Stimulated activated CD4-positive, alpha-beta T cell treated with anti-CD3 and anti-CD28 coated beads, Interleukin-2, amount 100 ng/mL, for 4 hours (primary cell): ENCODE measurements around the gene USP40.

Source experiments
- DNase-seq: peaks from one replicate; pipeline ENCODE4 v3.0.0-alpha.2; 2020; ENCODE audit warnings: low read depth

Gene USP40

GRCh38 chr2:233458826-233459225 lies 107.8 kb downstream of the USP40 start:
- no peak for DNase-seq

GRCh38 chr2:233458031-233458610 lies 108.5 kb downstream of the USP40 start:
- DNase-seq: no peak

DNA sequence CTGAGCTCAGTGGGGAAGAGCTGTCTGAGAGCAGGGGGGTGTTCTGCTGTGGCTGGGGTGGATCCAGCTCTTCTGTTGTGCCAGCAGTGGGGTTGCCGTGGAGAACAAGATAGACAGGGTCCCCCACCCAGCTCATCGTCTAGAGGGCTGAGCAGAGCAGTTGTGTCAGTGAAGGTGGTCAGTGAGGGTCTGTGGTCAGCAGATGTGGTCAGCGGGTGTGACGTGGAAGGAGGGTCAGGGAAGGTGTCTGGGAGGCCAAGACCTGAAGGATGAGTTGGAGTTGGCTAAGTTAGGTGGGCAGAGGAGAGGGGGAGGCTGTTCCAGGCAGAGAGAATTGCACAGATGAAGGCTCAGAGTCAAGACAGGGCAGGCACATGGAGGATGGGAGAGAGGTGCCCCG lies 109.2 kb downstream of the USP40 start:
- no peak for DNase-seq

DNA sequence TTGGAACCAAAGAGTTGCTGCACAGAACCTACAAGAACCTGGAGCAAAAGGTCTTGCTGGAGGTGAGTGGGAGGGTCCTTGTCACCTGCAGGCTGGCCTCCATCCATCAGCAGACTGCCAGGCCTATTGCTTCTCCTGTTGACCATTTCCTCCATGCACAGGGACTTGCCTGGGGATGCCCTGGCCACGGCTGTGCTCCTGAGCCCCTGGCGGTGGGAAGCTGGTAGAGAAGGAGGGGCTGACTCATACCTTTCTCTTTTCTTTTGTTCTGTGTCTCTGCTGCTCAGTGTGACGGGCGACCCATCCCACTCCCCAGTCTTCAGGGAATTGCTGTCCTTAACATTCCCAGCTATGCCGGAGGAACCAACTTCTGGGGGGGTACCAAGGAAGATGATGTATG lies 109.6 kb downstream of the USP40 start:
- DNase-seq: no peak

DNA sequence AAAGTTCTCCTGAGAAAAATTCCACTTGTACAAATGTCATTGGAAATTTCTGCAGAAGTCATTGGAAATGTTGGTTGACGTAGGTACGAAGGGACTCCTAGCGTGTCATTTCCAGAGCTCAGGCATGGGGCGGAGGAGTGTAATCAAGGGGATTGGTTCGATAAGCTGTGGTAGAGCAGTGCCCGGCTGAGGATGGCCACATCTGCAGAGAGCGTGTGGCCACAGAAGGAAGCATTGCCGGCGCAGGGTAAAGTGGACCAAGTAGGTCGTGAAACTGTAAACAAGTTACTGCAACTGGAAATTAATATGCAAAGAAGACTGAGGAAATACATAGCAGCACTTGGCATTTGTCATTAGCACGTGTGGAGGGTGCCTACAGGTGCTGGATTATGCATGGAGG lies 110.5 kb downstream of the USP40 start:
- no peak for DNase-seq

GRCh38 chr2:233455491-233455890 lies 111.1 kb downstream of the USP40 start:
- no peak for DNase-seq

DNA sequence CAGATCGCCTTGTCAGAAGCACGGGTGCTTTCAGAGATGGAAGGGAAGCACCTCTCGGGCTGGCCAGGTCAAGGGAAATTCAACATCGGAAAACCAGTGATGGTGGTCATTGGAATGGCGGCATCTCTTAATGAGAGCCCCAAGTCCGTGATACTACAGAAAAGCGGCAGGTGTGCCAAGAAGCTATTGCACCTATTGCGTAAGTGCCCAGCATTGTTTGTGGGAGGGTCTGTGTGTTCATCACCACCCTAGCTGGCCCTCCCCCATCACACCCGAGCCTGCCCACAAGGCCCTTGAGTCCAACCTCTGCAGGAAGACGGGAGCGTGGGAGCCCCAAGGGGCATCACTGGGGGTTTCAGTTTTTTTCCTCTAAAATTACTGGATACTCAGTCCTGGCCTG lies 111.6 kb downstream of the USP40 start:
- DNase-seq: no peak

DNA sequence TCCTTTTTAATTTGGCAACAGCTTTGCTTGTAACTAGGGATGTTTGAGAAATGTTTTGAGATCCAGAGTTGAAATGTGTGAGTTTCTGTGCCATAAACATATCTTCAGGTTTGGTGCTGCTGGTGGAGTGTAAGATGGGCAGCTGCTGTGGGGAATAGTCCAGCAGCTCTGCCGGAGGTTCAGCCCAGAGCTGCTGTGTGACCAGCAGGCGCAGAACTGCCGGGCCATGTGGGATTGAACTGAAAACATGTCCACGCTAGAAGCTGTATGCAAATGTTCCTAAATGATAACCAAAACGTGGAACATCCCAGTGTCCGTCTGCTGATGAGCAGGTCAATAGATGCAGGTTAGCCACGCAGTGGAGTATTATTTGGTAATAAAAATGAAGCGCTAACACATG lies 112.7 kb downstream of the USP40 start:
- DNase-seq: no peak

- no peak for DNase-seq
These were observed 113.3 kb downstream of the USP40 start for GRCh38 chr2:233453111-233453915.

DNA sequence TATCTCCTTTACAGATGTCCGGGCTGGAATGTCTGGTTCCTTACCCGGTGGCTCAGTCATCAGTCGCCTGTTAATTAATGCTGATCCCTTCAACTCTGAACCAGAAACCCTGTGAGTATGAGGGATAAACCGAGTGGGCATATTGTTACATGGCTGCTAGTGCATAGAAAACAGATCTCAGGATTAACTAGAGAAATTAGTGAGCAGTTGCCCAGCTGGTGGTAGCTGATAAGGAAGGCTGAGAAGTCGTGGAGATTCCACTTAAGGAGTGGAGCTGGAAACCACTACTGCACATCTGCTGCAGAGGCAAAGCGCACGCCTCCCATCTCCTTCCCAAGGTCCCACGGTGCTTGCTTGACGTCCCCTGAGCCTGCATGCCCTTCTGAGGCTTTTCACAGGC lies 114.6 kb downstream of the USP40 start:
- DNase-seq: no peak

DNA sequence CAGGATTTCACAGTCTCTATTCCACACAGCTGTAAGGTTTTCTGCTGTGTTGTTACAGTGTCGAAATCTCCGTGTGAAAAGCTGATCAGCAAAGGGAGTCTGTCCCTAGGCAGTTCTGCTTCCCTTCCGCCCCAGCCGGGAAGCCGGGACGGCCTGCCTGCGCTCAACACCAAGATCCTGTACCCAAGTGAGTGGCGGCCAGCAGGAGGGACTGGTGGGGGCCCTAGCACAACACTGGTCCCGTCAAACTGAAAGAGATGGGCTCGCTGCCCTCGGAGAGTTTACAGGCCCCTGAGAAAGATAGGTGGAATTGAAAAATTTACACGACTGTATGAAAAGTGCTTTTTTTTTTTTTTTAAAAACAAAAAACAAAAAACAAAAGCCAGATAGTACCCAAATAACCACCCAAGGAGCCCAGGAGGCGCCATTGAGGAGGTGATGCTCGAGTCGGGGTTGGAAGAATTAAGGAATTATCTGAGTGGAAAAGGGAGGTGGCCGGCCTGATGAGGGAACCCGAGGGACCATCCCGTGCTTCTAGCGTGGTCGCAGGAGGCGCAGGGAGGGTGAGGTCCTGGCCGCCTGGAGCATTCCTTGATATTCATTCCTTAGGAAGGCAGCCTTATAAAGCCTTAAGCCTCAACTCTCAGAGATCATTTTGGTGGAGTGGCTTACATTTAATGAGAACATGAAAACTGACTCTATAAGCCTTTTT lies 115.6 kb downstream of the USP40 start:
- DNase-seq: no peak

- DNase-seq: no peak
These were observed 116.4 kb downstream of the USP40 start for GRCh38 chr2:233449921-233450863.

- no peak for DNase-seq
These were observed 117.3 kb downstream of the USP40 start for GRCh38 chr2:233449081-233449901.

DNA sequence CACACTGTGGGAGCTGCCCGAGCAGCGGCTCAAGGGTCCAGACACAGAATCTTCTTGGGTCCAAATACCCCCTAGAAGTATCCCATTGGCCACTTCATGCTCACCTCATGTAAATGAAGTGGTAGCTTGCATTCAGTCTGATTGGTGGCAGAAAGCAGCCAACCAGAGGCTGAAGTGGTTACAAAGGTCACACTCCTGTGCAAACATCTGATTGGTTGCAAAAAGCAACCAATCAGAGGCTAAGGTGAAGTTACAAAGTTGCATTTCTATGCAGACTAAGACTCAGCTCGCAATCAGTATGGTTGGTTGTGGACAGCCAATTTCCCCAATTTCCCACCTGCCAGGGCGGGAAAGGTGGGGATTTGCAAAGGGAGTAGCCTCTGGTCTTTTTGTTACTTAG lies 118.0 kb downstream of the USP40 start:
- no peak for DNase-seq

DNA sequence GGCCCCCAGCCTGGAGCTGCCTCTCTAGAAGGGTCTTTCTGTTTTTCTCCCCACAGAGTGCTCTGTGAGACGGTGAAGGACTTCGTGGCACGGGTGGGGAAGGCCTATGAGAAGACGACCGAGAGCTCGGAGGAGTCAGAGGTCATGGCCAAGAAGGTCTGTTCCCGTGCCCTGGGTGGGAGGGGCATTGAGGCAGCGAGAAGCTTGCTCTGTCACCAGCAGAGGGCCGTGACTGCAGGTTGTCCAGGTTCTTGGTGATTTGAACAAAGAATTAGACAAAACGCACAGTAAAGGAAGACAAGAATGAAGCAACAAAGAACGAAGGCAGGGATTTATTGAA lies 118.4 kb downstream of the USP40 start:
- DNase-seq: no peak

DNA sequence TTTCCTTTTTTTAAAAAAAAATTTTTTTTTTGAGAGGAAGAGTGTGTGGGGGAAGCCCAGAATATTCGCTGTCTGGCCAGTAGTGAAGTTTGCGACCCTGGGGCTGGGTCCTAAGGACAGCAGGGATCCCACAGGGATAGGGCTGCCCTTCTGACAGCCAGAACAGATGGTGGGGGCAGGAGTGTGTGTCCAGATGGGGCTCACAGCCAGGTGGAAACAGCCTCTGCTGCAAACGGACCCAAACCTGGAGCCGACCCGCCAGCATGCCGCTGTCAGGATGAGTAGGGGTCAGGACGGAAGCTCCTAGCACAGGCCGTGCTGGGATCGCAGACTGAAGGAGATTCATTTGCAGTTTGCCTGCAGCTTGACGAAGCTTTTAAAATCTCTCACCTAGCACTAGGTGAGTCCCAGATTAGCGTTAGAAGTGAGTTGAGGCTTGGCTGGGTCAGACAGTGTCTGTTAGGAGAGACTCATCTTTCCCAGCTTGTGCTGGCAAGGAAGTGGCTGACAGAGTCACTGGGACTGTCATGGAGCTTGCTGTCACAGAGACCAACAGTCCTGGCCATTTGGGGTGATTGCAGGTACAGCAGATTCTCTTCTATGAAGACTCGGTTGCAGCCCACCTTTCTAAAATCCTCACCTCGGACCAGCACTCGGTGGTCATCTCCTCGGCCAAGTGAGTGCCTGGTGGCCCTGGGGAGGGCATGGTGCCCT lies 118.9 kb downstream of the USP40 start:
- DNase-seq: no peak

DNA sequence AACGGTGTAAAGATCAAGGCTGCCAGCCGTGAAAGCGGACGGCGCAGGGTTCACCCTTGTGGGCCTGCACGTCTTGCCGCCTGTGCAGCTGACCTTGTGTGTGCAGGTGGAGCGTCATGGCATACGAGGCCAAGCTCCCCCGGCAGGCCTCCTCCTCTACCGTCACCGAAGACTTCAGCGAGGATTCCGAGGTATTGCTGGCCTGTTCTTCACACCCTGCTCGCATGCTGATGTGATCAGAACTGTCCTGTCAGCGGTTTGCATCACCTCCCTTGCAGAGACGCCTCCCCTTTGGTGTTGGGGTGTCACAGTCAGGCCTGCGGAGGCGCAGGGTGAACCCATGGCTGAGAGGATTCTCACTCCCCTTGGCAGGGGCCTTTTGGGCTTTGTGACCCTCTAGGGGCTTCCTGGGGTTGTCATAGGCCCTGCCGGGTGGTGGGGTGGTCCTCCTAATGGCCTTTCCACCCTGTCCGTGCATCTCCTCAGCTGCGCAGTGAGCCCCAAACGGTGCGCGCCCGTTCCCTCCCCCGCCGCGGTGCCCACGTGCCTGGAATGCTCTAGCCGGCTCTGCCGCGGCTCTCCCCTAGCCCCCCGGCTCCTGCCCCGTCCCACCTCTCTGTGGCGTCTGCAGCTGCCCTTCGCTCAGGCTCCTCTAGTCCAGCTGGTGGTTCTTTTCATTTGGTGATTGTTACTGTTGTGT lies 119.8 kb downstream of the USP40 start:
- no peak for DNase-seq

DNA sequence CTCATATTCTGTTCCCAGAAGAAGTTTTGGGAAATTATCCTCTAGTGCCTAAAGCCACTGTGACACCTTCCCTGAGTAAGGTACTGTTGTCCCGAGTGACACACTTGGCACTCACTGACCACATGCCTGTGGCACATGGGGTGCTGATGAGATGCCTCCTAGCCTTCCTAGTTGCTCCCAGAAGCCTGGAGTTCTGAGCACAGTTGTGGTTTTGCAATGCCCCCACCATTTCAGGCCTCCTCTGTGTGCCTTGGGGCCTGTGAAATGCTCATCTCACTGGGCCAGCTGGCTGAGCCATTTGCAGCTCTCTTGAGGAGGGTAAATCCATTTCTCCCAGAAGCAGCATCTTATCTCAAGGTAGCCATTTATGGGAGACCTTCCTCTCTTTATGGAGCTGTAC lies 120.5 kb downstream of the USP40 start:
- DNase-seq: no peak

- DNase-seq: no peak
These were observed 121.3 kb downstream of the USP40 start for GRCh38 chr2:233445152-233445830.

GRCh38 chr2:233444501-233444900 lies 122.1 kb downstream of the USP40 start:
- no peak for DNase-seq
